K562 (cell line): ENCODE measurements around the gene RNF26. TPM values are rescaled to one million over a fixed set of nuclear protein-coding genes. Genes with fewer than 3 reads are reported as not detected.

Experiments
- FOXJ3 ChIP-seq: sonication (generic); formaldehyde crosslinking; IDR thresholded peaks from 2 replicates; pipeline ENCODE4 v1.4.0; 2020; ENCODE audit warnings: mild to moderate bottlenecking, missing genetic modification reagents
- GABPB1 ChIP-seq: sonication (generic); formaldehyde crosslinking; IDR thresholded peaks from 2 replicates; pipeline ENCODE4 v1.8.0; 2022; ENCODE audit warnings: mild to moderate bottlenecking, missing genetic modification reagents
- KDM1A ChIP-seq, 2 experiments: fragments of 450-650 bp; IDR thresholded peaks; 2 replicates each; pipeline ENCODE4 v1.6.1; 2016; ENCODE audit warnings: mild to moderate bottlenecking in 2 of 2
- PCBP2 ChIP-seq: fragments of 200-400 bp; formaldehyde crosslinking; IDR thresholded peaks from 2 replicates; pipeline ENCODE4 v1.6.1; 2018; ENCODE audit warnings: low read length, low read depth, mild to moderate bottlenecking, moderate library complexity; ENCODE audit not compliant: poor library complexity, severe bottlenecking
- RB1 ChIP-seq: fragments of 450-650 bp; IDR thresholded peaks from 2 replicates; pipeline ENCODE4 v1.6.1; 2017; ENCODE audit warnings: low read depth, mild to moderate bottlenecking
- RBM25 ChIP-seq: fragments of 200-400 bp; formaldehyde crosslinking; IDR thresholded peaks from 2 replicates; pipeline ENCODE4 v1.6.1; 2018; ENCODE audit warnings: low read length, low read depth, moderate library complexity; ENCODE audit not compliant: severe bottlenecking
- SIRT6 ChIP-seq: IDR thresholded peaks from one replicate; pipeline ENCODE4 v1.6.1; 2012; ENCODE audit warnings: low read depth, mild to moderate bottlenecking, control low read depth, inconsistent platforms, low read length, moderate library complexity
- TBP ChIP-seq: optimal IDR thresholded peaks from 2 replicates; pipeline ENCODE3; 2011; ENCODE audit warnings: low read depth, low read length, improper control_type of control experiment
- polyA plus RNA-seq, 8 experiments: library from polyadenylated mRNA; depleted of rRNA in 4 of 8; stranded (reverse) in 5 of 8; unstranded in 3 of 8; fragments of >200 nt; fragmentation: Nextera tagmentation in 2 of 8; fragmentation: Illumina TruSeq in 1 of 8; extraction: Ambion mirVana in 2 of 8; extraction: Trizol in 1 of 8; gene quantifications; 2 replicates each; pipeline versions ENCODE4 v1.2.1 to v1.2.3, GENCODE V29; 2011 to 2014; ENCODE audit warnings: inconsistent platforms in 1 of 8, missing spikeins in 1 of 8
- total RNA-seq, 7 experiments: library from RNA; depleted of rRNA in 6 of 7; stranded (reverse); fragments of >200 nt in 6 of 7; fragmentation: Illumina TruSeq in 2 of 7; extraction: Trizol in 2 of 7; gene quantifications; 2 replicates each; pipeline versions ENCODE4 v1.2.1 to v1.2.3, GENCODE V29; 2011 to 2021; ENCODE audit warnings: low replicate concordance in 1 of 7
- TF ChIP-seq, protein P1 (sequence below): fragments of 250-450 bp; sonication (Bioruptor Pico); IDR thresholded peaks from 2 replicates; pipeline ENCODE4 v1.4.0; 2020
- TF ChIP-seq, protein P2 (sequence below), 2 experiments: fragments of 450-650 bp; IDR thresholded peaks; 2 replicates each; pipeline ENCODE4 v1.6.1; 2016; ENCODE audit warnings: mild to moderate bottlenecking in 2 of 2, borderline replicate concordance in 1 of 2, low read depth in 1 of 2, moderate library complexity in 1 of 2
- TF ChIP-seq, protein P3 (sequence below): fragments of 250-450 bp; sonication (Bioruptor Pico); IDR thresholded peaks from 2 replicates; pipeline ENCODE4 v1.5.0; 2021; ENCODE audit warnings: mild to moderate bottlenecking, moderate library complexity
- TF ChIP-seq, protein P4 (sequence below): fragments of 250-450 bp; sonication (Bioruptor Pico); IDR thresholded peaks from 2 replicates; pipeline ENCODE4 v1.4.0; 2020; ENCODE audit warnings: mild to moderate bottlenecking, moderate library complexity, borderline replicate concordance

The RNF26 gene
- total and polyA plus RNA-seq, 9 of the 15 experiments (the other 6 are each of a cell fraction or from before 2014, with no cell fraction given) = 5.3 to 53.6 (median 12.7) TPM

DNA sequence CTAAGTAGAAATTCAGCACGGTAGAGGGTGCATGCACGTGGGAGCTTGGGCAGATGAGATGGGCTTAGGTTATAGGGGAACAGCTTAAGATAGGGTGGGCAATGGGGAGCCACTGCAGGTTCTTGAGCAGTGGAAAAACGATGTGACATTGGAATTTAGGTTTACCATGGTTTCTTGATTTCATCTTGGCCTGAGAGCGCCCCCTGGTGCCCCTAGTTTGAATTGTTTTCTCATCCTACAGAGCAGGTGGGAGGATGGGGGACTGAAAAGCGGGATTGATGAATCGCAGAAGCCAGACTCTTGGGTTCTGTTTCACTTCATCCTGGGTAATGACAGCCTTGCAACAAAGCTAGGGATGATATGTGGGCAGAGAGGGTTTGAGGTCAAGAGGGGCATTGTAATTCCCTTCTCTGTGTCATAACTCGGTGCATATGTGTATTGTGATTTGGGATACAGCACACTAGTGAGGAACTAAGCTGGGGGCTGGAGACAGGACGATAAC, 10.7 kb upstream of the RNF26 start (continued):
- TF ChIP-seq RBM25 = peak; percentile 99
- TF ChIP-seq, protein P1, sequence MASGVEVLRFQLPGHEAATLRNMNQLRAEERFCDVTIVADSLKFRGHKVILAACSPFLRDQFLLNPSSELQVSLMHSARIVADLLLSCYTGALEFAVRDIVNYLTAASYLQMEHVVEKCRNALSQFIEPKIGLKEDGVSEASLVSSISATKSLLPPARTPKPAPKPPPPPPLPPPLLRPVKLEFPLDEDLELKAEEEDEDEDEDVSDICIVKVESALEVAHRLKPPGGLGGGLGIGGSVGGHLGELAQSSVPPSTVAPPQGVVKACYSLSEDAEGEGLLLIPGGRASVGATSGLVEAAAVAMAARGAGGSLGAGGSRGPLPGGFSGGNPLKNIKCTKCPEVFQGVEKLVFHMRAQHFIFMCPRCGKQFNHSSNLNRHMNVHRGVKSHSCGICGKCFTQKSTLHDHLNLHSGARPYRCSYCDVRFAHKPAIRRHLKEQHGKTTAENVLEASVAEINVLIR (CRISPR knock-in tag) = no peak
- TF ChIP-seq, protein P2, sequence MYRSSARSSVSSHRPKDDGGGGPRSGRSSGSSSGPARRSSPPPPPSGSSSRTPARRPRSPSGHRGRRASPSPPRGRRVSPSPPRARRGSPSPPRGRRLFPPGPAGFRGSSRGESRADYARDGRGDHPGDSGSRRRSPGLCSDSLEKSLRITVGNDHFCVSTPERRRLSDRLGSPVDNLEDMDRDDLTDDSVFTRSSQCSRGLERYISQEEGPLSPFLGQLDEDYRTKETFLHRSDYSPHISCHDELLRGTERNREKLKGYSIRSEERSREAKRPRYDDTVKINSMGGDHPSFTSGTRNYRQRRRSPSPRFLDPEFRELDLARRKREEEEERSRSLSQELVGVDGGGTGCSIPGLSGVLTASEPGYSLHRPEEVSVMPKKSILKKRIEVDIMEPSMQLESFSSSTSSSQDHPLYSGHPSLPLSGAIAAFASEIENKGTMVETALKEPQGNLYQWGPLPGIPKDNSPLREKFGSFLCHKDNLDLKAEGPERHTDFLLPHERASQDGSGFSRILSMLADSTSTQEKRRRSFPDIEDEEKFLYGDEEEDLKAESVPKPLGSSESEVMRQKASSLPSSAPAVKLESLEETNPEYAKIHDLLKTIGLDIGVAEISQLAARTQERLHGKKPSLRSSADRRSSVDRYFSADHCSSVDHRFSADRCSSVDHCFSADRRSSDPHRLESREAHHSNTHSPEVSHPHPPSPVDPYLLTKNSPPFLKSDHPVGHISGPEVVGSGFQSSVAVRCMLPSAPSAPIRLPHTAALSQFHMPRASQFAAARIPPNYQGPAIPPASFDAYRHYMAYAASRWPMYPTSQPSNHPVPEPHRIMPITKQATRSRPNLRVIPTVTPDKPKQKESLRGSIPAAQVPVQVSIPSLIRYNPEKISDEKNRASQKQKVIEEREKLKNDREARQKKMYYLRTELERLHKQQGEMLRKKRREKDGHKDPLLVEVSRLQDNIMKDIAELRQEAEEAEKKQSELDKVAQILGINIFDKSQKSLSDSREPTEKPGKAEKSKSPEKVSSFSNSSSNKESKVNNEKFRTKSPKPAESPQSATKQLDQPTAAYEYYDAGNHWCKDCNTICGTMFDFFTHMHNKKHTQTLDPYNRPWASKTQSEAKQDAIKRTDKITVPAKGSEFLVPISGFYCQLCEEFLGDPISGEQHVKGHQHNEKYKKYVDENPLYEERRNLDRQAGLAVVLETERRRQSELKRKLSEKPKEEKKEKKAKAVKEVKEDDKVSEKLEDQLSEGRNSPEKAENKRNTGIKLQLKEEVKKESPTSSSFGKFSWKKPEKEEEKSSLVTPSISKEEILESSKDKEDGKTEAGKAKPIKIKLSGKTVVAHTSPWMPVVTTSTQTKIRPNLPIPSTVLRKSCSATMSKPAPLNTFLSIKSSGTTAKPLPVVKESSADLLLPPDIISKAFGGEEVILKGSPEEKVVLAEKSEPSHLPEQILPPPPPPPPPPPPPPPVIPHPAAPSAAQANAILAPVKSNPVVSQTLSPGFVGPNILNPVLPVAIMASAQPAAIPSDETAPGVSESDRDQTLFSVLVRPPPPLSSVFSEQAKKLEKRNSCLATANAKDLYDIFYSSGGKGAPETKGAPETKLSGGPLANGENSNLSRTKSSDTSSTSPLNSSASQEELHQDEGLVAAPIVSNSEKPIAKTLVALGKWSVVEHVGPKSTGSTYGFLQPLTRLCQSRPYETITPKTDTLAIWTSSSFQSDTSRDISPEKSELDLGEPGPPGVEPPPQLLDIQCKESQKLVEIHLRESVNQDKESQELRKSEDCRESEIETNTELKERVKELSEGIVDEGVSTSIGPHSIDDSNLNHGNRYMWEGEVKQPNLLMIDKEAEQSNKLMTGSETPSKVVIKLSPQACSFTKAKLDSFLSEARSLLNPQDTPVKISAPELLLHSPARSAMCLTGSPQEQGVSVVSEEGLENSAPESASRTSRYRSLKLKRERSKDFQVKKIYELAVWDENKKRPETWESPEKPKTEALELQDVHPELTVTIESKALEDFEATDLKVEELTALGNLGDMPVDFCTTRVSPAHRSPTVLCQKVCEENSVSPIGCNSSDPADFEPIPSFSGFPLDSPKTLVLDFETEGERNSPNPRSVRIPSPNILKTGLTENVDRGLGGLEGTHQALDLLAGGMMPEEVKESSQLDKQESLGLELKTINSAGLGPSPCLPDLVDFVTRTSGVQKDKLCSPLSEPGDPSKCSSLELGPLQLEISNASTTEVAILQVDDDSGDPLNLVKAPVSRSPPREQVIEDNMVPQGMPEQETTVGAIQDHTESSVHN (IDR thresholded peaks at IDR 0.05; ENCODE audit: borderline replicate concordance in 1 of 2, low read depth in 1 of 2) = no peak
- TF ChIP-seq, protein P3, sequence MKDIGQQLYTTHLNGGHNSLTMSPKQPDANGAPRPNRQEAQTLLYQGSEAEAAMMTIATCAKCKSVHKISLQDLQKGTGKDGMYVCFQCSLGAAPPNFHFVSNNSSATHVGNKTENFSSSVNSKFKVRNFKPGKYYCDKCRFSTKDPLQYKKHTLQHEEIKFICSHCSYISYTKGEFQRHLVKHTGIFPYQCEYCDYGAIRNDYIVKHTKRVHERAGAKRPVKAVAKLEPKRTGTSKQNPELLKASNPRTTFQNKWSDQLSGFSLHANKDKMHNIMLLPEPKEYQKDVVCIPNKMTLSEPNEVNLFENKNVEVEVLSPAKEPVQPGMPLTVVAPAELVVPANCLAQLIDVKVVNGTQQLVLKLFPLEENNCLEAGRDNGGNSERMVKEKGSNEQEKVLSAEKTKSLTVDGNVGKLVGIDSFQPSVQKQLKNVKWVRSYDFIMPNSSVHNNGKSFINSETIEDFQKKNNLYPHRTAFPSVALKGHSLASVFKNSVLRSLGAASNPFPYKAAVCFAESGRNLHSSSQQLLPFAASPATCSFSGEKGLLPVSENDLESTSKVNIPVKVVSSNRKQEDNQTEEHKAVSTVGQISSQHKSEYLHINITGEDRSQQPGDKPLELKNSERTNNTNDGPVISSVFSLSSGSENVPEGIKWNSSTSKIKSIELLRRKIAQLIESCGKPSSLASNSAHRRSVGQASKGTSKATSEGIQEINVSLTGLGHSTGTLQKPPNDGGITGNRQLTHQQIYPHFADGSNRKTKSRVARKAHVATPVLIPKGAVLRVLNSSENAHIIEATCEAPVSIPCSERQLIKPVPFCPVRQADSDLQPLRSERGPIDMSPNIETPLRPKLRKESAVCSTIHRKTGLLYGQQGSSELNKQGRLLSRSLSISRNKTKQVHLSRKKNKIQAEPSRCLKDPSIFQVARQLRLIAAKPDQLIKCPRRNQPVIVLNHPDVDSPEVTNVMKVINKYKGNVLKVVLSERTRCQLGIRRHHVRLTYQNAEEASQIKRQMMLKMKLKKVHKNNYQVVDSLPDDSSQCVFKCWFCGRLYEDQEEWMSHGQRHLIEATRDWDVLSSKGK (CRISPR knock-in tag) = no peak
- TF ChIP-seq PCBP2 = no peak
- TF ChIP-seq FOXJ3 (CRISPR knock-in tag) = no peak
- TF ChIP-seq RB1 = peak; percentile 67
- TF ChIP-seq GABPB1 (CRISPR knock-in tag) = 0 out of 2 replicates have a peak, but pooled peaks have one; percentile 42
- no peak for TF ChIP-seq SIRT6
- TF ChIP-seq, protein P4, sequence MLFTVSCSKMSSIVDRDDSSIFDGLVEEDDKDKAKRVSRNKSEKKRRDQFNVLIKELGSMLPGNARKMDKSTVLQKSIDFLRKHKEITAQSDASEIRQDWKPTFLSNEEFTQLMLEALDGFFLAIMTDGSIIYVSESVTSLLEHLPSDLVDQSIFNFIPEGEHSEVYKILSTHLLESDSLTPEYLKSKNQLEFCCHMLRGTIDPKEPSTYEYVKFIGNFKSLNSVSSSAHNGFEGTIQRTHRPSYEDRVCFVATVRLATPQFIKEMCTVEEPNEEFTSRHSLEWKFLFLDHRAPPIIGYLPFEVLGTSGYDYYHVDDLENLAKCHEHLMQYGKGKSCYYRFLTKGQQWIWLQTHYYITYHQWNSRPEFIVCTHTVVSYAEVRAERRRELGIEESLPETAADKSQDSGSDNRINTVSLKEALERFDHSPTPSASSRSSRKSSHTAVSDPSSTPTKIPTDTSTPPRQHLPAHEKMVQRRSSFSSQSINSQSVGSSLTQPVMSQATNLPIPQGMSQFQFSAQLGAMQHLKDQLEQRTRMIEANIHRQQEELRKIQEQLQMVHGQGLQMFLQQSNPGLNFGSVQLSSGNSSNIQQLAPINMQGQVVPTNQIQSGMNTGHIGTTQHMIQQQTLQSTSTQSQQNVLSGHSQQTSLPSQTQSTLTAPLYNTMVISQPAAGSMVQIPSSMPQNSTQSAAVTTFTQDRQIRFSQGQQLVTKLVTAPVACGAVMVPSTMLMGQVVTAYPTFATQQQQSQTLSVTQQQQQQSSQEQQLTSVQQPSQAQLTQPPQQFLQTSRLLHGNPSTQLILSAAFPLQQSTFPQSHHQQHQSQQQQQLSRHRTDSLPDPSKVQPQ (CRISPR knock-in tag) = no peak
- TF ChIP-seq TBP = no peak
- TF ChIP-seq KDM1A (IDR thresholded peaks at IDR 0.05) = peak; percentile 89 to 92
